OCI-LY7 (cell line): ENCODE results near the gene PIAS2.

Experiments used
- EZH2phosphoT487 ChIP-seq: fragments of 200-600 bp; sonication (generic); IDR thresholded peaks from 2 replicates; pipeline ENCODE4 v1.6.1; 2018; ENCODE audit warnings: low read depth, borderline replicate concordance, mild to moderate bottlenecking, mixed run types, antibody characterized with exemption, low read length, moderate library complexity, mixed read lengths
- TF ChIP-seq, protein P1 (sequence below): fragments of 200-600 bp; sonication (generic); conservative IDR thresholded peaks from 2 replicates; pipeline ENCODE4 v1.5.1; 2014; ENCODE audit warnings: mild to moderate bottlenecking, antibody characterized with exemption, low read length, moderate library complexity, mixed read lengths

GRCh38 chr18:46910856-46911255, 6.5 kb downstream of the PIAS2 start:
- TF ChIP-seq, protein P1, sequence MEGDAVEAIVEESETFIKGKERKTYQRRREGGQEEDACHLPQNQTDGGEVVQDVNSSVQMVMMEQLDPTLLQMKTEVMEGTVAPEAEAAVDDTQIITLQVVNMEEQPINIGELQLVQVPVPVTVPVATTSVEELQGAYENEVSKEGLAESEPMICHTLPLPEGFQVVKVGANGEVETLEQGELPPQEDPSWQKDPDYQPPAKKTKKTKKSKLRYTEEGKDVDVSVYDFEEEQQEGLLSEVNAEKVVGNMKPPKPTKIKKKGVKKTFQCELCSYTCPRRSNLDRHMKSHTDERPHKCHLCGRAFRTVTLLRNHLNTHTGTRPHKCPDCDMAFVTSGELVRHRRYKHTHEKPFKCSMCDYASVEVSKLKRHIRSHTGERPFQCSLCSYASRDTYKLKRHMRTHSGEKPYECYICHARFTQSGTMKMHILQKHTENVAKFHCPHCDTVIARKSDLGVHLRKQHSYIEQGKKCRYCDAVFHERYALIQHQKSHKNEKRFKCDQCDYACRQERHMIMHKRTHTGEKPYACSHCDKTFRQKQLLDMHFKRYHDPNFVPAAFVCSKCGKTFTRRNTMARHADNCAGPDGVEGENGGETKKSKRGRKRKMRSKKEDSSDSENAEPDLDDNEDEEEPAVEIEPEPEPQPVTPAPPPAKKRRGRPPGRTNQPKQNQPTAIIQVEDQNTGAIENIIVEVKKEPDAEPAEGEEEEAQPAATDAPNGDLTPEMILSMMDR: no peak
- no peak for TF ChIP-seq EZH2phosphoT487
